ENCODE measurements around the gene CREBBP.
"Not testable (repeated sequence)": the region's sequence is repeated elsewhere in the genome, so short reads cannot be mapped to it uniquely, and the experiment has no call there.

Gene CREBBP

GRCh38 chr16:3726021-3726687 is 154.4 kb downstream of the CREBBP start:
- no peak for DNase-seq
- TF ChIP-seq GATA1 (IDR thresholded peaks at IDR 0.05; ENCODE audit: low read depth, low read length) (no peak), POLR2A (IDR thresholded peaks at IDR 0.05; ENCODE audit: low read length) (no peak)

- TF ChIP-seq GATA1 (IDR thresholded peaks at IDR 0.05; ENCODE audit: low read depth, low read length) (no peak), POLR2A (IDR thresholded peaks at IDR 0.05; ENCODE audit: low read length) (no peak)
- no peak for DNase-seq
Observed at GRCh38 chr16:3725276-3725675, 155.2 kb downstream of the CREBBP start.

DNA sequence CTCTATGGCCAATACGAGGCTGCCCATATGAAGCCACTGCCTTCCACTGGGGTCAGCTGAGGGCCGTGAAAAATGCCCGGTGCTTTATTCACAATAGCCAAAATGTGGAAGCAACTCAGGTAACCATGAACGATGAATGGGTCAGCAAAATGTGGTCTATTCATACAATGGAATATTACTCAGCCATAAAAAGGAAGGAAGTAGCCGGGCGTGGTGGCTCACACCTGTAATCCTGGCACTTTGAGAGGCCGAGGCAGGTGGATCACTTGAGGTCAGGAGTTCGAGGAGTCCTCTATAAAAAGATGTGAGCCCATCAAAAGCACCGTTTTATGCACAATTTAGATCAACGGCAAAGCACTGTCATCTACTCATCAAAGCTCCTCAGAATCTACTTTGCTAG is 158.0 kb downstream of the CREBBP start:
- DNase-seq: no peak
- TF ChIP-seq GATA1 (IDR thresholded peaks at IDR 0.05; ENCODE audit: low read depth, low read length) (no peak), POLR2A (IDR thresholded peaks at IDR 0.05; ENCODE audit: low read length) (no peak)

DNA sequence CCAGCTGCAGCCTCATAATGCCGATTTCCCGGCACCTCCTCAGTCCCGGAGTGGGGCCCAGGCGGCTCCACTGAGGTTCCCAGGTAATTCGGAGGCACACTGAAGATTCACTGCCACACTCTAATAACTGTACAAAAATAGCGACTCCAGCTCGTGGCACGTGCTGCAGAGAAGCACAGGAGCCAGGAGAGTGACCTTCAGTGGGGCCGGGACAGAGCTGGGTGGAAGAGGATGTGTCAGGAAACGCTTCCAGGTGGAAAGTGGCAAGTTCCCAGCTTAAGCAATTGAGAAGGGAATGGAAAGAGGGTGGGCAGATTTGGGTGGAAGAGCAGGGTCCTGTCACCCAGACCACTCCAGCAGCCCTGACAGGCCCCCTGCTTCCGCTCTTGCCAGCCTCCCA is 160.1 kb downstream of the CREBBP start:
- no peak for TF ChIP-seq POLR2A (IDR thresholded peaks at IDR 0.05; ENCODE audit: low read length)
- no peak for TF ChIP-seq GATA1 (IDR thresholded peaks at IDR 0.05; ENCODE audit: low read depth, low read length)
- DNase-seq: no peak

- no peak for DNase-seq
Observed at GRCh38 chr16:3718628-3719027, 161.9 kb downstream of the CREBBP start.

GRCh38 chr16:3718019-3718391 is 162.5 kb downstream of the CREBBP start:
- TF ChIP-seq POLR2A (IDR thresholded peaks at IDR 0.05; ENCODE audit: low read length): no peak
- TF ChIP-seq GATA1 (IDR thresholded peaks at IDR 0.05; ENCODE audit: low read depth, low read length): no peak
- no peak for DNase-seq

More at GRCh38 chr16:3718628-3719027, 161.9 kb downstream of the CREBBP start:
- no peak for TF ChIP-seq POLR2A (IDR thresholded peaks at IDR 0.05; ENCODE audit: low read length)
- no peak for TF ChIP-seq GATA1 (IDR thresholded peaks at IDR 0.05; ENCODE audit: low read depth, low read length)

- peak; percentile 92 to 96 for DNase-seq
Observed at GRCh38 chr16:3717235-3718018, 163.1 kb downstream of the CREBBP start, which contains the start of gene TRAP1. Gene TRAP1, minus strand, starts transcription at chr16:3717524. Its CDS starts 16 bp downstream, at chr16:3717508.

DNA sequence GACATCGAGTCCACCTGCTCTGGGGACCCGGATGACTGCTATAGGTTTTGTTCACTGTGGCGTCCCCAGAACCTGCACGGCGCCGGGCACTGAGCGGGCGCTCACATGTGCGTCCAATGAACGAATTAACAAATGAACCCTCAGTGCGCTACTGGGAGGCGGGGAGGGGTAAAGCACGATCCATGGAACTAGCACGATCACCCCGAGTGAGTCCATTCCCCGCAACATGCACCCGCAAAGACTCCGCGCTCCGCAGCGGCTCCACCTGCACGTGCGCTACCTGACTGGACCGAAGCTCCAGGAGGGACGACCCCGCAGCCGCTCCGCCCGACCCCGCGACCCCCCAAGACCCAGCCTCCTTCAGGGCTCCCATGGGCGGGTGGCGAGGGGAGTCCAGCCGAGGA is 163.7 kb downstream of the CREBBP start:
- peak; percentile 69 to 72 for DNase-seq
- TF ChIP-seq POLR2A (IDR thresholded peaks at IDR 0.05; ENCODE audit: low read length) (no peak), GATA1 (IDR thresholded peaks at IDR 0.05; ENCODE audit: low read depth, low read length) (no peak)

More at GRCh38 chr16:3717235-3718018, 163.1 kb downstream of the CREBBP start, which contains the start of gene TRAP1:
- TF ChIP-seq POLR2A (IDR thresholded peaks at IDR 0.05; ENCODE audit: low read length) (peak; percentile 89), GATA1 (IDR thresholded peaks at IDR 0.05; ENCODE audit: low read depth, low read length) (no peak)

- no peak for TF ChIP-seq GATA1 (IDR thresholded peaks at IDR 0.05; ENCODE audit: low read depth, low read length)
- no peak for TF ChIP-seq POLR2A (IDR thresholded peaks at IDR 0.05; ENCODE audit: low read length)
- no peak for DNase-seq
Observed at GRCh38 chr16:3715430-3715829, 165.1 kb downstream of the CREBBP start.

DNA sequence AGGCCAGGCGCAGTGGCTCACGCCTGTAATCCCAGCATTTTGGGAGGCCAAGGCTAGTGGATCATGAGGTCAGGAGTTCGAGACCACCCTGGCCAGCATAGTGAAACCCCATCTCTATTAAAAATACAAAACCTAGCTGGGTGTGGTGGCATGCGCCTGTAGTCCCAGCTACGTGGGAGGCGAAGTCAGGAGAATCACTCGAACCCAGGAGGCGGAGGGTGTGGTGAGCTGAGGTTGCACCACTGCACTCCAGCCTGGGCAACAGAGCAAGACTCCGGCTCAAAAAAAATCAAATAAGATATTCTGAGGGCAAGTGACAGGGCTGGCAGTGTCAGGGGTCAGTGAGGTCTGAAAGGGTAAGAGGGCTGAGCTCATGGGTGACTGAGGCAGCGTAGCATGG is 166.1 kb downstream of the CREBBP start:
- not testable (repeated sequence) for DNase-seq

- TF ChIP-seq GATA1 (IDR thresholded peaks at IDR 0.05; ENCODE audit: low read depth, low read length) (no peak), POLR2A (IDR thresholded peaks at IDR 0.05; ENCODE audit: low read length) (no peak)
- DNase-seq: no peak
Observed at GRCh38 chr16:3713587-3714242, 166.8 kb downstream of the CREBBP start.

DNA sequence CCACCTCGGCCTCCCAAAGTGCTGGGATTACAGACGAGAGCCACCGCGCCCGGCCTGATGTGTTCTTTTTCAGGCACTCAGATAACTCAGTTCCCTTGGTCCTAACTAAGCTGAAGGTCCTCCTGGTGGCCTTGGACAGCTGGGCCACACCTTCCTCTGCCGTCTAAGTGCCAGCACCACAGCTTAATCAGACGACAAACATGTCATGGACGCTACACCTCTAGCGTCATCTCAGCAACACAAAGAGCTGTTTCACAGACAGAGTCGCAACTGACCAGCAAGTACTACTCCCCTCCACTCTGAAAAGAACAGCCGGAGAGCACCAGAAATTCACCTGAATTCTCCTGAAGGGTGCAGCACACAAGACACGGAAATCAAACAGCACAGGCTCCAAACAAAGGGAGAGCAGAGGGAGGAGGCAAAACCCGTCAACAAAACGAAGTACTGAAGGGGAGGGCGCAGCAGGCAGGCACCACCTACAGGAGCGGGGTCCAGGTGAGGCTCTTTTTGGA is 167.6 kb downstream of the CREBBP start:
- no peak for DNase-seq
- TF ChIP-seq POLR2A (IDR thresholded peaks at IDR 0.05; ENCODE audit: low read length) (no peak), GATA1 (IDR thresholded peaks at IDR 0.05; ENCODE audit: low read depth, low read length) (no peak)

DNA sequence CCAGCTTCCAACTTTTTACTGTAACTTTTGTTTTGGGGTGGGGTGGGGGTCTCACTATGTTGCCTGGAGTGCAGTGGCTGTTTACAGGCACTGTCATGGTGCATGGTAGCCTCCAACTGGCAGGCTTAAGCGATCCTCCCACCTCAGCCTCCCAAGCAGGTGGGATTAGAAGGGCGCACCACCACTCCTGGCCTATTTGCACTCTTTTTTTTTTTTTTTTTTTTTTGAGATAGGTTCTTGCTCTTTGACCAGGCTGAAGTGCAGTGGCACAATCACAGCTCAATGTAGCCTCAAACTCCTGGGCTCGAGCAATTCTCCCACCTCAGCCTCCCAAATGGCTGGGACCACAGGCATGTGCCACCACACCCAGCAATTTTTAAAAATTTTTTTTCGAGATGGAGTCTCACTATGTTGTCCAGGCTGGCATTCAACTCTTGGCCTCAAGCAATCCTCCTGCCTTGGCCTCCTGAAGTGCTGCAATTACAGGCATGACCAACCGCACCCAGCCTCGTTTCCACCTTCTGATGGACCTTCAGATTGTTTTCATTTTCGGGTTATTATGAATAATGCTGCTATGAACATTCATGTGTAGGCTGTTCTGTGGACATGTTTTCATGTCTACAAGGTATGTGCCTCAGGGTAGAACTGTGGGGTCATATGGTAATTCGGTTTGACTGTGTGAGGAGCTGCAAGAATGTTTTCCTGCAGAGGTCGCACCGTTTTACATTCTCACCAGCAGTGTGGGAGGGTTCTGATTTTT is 174.1 kb downstream of the CREBBP start:
- DNase-seq: no peak
- TF ChIP-seq GATA1 (IDR thresholded peaks at IDR 0.05; ENCODE audit: low read depth, low read length) (no peak), POLR2A (IDR thresholded peaks at IDR 0.05; ENCODE audit: low read length) (no peak)

Measured in erythroblast (primary cell).